ENCODE data around the gene RASSF3. TPM values are rescaled to one million over a fixed set of nuclear protein-coding genes. Genes with fewer than 3 reads are reported as not detected.

The RASSF3 gene
- total and polyA plus RNA-seq, 10 of the 15 experiments (the other 5 are each of a cell fraction or from before 2014, with no cell fraction given): 6.9 to 62.4 (median 30.3) TPM

DNA sequence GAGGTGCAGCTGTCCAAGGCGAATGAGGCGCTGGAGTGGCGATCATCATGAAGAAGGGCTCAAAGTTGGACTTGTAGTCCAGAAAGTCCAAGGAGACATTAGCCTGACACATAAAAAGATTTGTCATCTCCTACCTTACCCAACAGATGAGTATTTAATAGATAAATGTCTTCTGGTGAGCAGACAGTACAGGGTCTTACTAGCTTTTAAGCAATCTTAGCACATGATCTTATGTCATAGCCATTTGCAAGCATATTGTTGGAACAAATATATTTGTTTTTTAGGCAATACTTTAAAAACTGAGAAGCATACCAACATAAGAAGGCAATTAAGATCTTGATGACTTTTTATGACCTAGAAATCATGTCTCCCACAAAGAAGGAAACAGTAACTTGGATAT lies 132.9 kb downstream of the RASSF3 start (continued):
- TF ChIP-seq, protein P1, sequence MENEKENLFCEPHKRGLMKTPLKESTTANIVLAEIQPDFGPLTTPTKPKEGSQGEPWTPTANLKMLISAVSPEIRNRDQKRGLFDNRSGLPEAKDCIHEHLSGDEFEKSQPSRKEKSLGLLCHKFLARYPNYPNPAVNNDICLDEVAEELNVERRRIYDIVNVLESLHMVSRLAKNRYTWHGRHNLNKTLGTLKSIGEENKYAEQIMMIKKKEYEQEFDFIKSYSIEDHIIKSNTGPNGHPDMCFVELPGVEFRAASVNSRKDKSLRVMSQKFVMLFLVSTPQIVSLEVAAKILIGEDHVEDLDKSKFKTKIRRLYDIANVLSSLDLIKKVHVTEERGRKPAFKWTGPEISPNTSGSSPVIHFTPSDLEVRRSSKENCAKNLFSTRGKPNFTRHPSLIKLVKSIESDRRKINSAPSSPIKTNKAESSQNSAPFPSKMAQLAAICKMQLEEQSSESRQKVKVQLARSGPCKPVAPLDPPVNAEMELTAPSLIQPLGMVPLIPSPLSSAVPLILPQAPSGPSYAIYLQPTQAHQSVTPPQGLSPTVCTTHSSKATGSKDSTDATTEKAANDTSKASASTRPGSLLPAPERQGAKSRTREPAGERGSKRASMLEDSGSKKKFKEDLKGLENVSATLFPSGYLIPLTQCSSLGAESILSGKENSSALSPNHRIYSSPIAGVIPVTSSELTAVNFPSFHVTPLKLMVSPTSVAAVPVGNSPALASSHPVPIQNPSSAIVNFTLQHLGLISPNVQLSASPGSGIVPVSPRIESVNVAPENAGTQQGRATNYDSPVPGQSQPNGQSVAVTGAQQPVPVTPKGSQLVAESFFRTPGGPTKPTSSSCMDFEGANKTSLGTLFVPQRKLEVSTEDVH (IDR thresholded peaks at IDR 0.05; ENCODE audit: low read depth, partially characterized antibody): no peak
- no peak for TF ChIP-seq KLF5 (IDR thresholded peaks at IDR 0.05; ENCODE audit: partially characterized antibody)
- no peak for TF ChIP-seq SP1 (IDR thresholded peaks at IDR 0.05; ENCODE audit: low read depth, low read length)
- TF ChIP-seq IRF4 (IDR thresholded peaks at IDR 0.05; ENCODE audit: low read depth, low read length): no peak

DNA sequence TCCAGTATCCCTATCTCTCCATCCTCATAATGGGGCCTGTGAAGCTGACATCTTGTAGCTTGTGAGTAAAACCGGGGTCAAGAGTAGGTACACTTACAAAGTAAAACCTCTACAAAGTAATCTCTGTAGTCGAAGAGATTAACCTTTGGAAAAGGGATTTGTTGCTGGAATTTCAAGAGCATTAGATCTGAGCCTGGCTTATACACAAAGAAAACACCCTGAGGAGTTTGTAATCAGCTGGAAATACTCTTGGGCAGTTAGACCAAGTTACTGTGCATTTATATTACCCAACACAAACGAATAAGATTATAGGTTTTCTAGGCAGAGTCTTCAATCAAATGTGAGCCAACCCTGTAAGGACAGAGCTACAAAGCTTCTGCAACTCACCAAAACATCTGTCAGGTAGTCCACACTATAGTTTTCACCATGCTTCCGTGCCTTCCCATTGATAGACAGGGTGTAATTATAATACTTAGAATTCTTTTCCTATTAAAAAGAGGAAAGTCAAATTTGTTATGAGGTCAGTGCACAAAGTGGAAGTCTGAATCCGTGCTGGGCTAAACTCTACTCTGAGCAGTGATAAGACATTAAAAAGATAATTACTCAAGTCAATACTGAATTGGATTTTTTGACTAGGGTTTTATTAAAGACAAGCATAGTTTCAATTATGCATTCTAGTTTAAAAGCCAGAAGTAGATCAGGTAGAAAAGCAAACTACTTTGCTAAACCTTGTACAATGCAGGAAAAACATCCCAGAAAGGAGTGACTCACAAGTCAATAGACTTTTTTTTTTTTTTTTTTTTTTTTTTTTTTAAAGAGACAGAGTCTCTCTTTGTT lies 134.3 kb downstream of the RASSF3 start:
- BruUV-seq (replicated peaks): no TSS peak
- Histone ChIP-seq H3K4me3 (no peak overlapping the region), H3K79me2 (ENCODE audit: control insufficient read depth, insufficient read depth, low read length) (no peaks in the 10 kb centered on the region), H3K4me2 (ENCODE audit: control insufficient read depth, insufficient read depth) (no peak overlapping the region), H3K36me3 (ENCODE audit: control insufficient read depth in 2 of 2, insufficient read depth in 2 of 2, low read length in 1 of 2) (peaks cover 0 to 15% of the 10 kb centered on the region in 2 experiments), H3K27me3 (replicated peaks in 1 of 2; ENCODE audit: control insufficient read depth in 2 of 2, insufficient read depth in 2 of 2, low read length in 1 of 2) (no peaks in the 10 kb centered on the region), H4K20me1 (ENCODE audit: control insufficient read depth, insufficient read depth) (no peaks in the 10 kb centered on the region), H3K4me1 (ENCODE audit: control insufficient read depth, insufficient read depth, low read length) (no peaks in the 10 kb centered on the region), H2AFZ (ENCODE audit: control insufficient read depth, low read depth, low read length) (no peak overlapping the region), H3K9ac (ENCODE audit: control insufficient read depth, insufficient read depth, low read length) (no peak overlapping the region), H3K27ac (ENCODE audit: control insufficient read depth, insufficient read depth) (no peak overlapping the region), H3K9me3 (replicated peaks; ENCODE audit: control insufficient read depth, insufficient read depth, low read length) (no peaks in the 10 kb centered on the region)
- FAIRE-seq: no peak
- TF ChIP-seq FOXM1 (IDR thresholded peaks at IDR 0.05; ENCODE audit: low read depth, low read length): no peak
- TF ChIP-seq, protein P2, sequence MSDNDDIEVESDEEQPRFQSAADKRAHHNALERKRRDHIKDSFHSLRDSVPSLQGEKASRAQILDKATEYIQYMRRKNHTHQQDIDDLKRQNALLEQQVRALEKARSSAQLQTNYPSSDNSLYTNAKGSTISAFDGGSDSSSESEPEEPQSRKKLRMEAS (IDR thresholded peaks at IDR 0.05; ENCODE audit: low read depth, low read length): no peak
- 0 out of 2 replicates have a peak, but pooled peaks have one; percentile 19 for TF ChIP-seq ZNF384 (IDR thresholded peaks at IDR 0.05; ENCODE audit: borderline replicate concordance, low read depth, low read length)
- TF ChIP-seq EED (IDR thresholded peaks at IDR 0.05; ENCODE audit: low read depth): no peak
- no peak for TF ChIP-seq BCL11A (IDR thresholded peaks at IDR 0.05; ENCODE audit: low read depth, low read length)
- no peak for TF ChIP-seq SP1 (IDR thresholded peaks at IDR 0.05; ENCODE audit: low read depth, low read length)
- intact Hi-C loops (cut with micrococcal nuclease; ENCODE audit: unreplicated experiment) (no loop called here), in situ Hi-C loops (cut with MboI) (no loop called here)
- ChIA-PET SMC1A (ENCODE audit: uncharacterized antibody, unreplicated experiment) (interaction anchor here (1.0 to 1.4 kb wide), 2 partner anchors 14 to 15 kb away, joined by 3 read pairs; no protein-coding TSS in a partner anchor), POLR2A (interaction anchor here (0.7 to 1.6 kb wide), 2 partner anchors 25 to 128 kb away, joined by 3 to 7 read pairs; no protein-coding TSS in a partner anchor), CTCF (interaction anchor here (1.9 to 2.3 kb wide), 2 partner anchors 57 to 195 kb away, joined by 5 read pairs; no protein-coding TSS in a partner anchor), RAD21 (ENCODE audit: unreplicated experiment) (interaction anchor here (0.7 kb wide), 1 partner anchor 227 kb away, joined by 6 read pairs; no protein-coding TSS in a partner anchor)
- DNase-seq (ENCODE audit: low read depth, low spot score): no peak
- WGBS (ENCODE audit: insufficient coverage, insufficient replicate concordance, low lambda C conversion rate, missing lambda C conversion rate): 89% methylated on average over 5 of the region's 5 CpGs
- no peak for ATAC-seq
